ENCODE results near the gene EXOSC5. TPM values are rescaled to one million over a fixed set of nuclear protein-coding genes. Genes with fewer than 3 reads are reported as not detected.
A peak's percentile ranks its signal among the peaks of the same experiment; 100 is the strongest.

EXOSC5 gene
- polyA plus RNA-seq, 1 experiment, result 7.8 TPM

- no peaks in the 10 kb centered on the region; the same call in 1 of the 2 replicates for H3K9me3 ChIP-seq (ENCODE audit: control insufficient read depth, insufficient read depth, low read length)
- DNase-seq (ENCODE audit: low read depth, low spot score), result no peak
- peaks cover 4% of the 10 kb centered on the region for H3K27me3 ChIP-seq (ENCODE audit: control insufficient read depth, insufficient read depth, low read length)
- ChIA-PET CTCF (interaction anchor here (0.5 kb wide), 1 partner anchor 9 kb away, joined by 4 read pairs; no protein-coding TSS in a partner anchor), POLR2A (no interaction called here)
- H3K27ac ChIP-seq (ENCODE audit: low read depth, low read length), result no peak overlapping the region
- no peak overlapping the region for H3K4me3 ChIP-seq (ENCODE audit: low read depth, low read length)
- no peak for TF ChIP-seq CTCF (IDR thresholded peaks at IDR 0.05; ENCODE audit: low read depth, low read length)
Measured at GRCh38 chr19:41441321-41441945, 44.3 kb upstream of the EXOSC5 start.

DNA sequence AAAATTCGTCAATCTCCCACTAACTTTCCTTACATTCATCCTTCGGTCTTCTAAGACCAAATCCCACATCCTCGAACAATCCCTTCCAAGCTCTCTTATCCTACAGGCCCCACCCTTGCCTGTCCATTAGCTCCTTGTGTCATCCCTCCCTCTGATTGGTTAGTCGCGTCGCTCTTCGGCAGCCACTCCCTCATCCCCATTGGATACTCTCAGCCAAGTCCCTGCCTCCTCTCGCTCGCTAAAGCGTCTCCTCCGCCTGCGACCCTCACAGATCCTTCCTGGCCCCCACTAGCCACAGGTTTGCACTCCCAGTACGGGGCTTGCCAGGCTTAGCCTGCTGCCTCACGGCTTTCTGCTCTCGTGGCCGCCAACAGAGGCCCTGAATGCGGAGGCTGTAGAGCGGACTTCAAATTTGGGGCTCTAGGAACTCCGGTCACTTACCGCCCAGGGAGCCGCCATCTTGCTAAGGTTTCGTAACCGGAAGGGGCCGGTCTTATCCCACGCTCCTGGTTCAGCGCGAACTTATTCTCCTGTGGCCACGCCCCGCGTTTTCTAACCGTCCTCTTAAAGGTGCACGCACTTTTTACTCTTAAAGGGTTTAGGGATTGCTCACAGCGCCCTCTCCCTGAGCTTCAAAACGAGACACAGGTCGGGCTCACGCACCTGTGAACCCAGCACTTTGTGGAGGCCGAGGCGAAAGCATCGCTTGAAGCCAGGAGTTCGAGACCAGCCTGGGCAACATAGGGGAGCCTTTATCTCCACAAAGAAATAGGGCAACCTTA is 42.5 kb upstream of the EXOSC5 start, which contains the start of gene DMAC2:
Gene DMAC2 (minus strand): TSS at position 472 of the 782 bp plus-strand sequence. CDS start 13 bp downstream, at position 459.
- H3K9me3 ChIP-seq (ENCODE audit: control insufficient read depth, insufficient read depth, low read length), result no peaks in the 10 kb centered on the region; the same call in 1 of the 2 replicates
- TF ChIP-seq CTCF (IDR thresholded peaks at IDR 0.05; ENCODE audit: low read depth, low read length), result peak; percentile 51
- peak; percentile 90 for DNase-seq (ENCODE audit: low read depth, low spot score)
- H3K4me3 ChIP-seq (ENCODE audit: low read depth, low read length), result peak within 1 kb of the TSS; percentile 99
- ChIA-PET POLR2A (interaction anchor here (0.5 to 1.0 kb wide), 8 partner anchors 9 to 1095 kb away, joined by 3 to 8 read pairs (median 4); partner anchors contain the start of genes B3GNT8, B9D2 and RPS19), CTCF (interaction anchor here (0.5 to 2.8 kb wide), 11 partner anchors 10 to 284 kb away, joined by 3 to 37 read pairs (median 4); no protein-coding TSS in a partner anchor)
- H3K27me3 ChIP-seq (ENCODE audit: control insufficient read depth, insufficient read depth, low read length), result peaks cover 4% of the 10 kb centered on the region
- peak within 1 kb of the TSS; percentile 92 for H3K27ac ChIP-seq (ENCODE audit: low read depth, low read length)

- no peak for DNase-seq (ENCODE audit: low read depth, low spot score)
- ChIA-PET CTCF (interaction anchor here (1.0 to 2.8 kb wide), 2 partner anchors 11 kb away, joined by 3 to 37 read pairs; no protein-coding TSS in a partner anchor), POLR2A (interaction anchor here (0.9 kb wide), 1 partner anchor 11 kb away, joined by 3 read pairs; the partner anchor contains the start of gene B3GNT8)
- Histone ChIP-seq H3K4me3 (ENCODE audit: low read depth, low read length) (no peak overlapping the region), H3K27ac (ENCODE audit: low read depth, low read length) (no peak overlapping the region), H3K27me3 (ENCODE audit: control insufficient read depth, insufficient read depth, low read length) (no peaks in the 10 kb centered on the region), H3K9me3 (ENCODE audit: control insufficient read depth, insufficient read depth, low read length) (no peaks in the 10 kb centered on the region; the same call in 1 of the 2 replicates)
- TF ChIP-seq CTCF (IDR thresholded peaks at IDR 0.05; ENCODE audit: low read depth, low read length), result no peak
Measured at GRCh38 chr19:41437944-41438574, 40.9 kb upstream of the EXOSC5 start.

- no peak for DNase-seq (ENCODE audit: low read depth, low spot score)
- ChIA-PET CTCF (interaction anchor here (0.7 to 1.2 kb wide), 3 partner anchors 12 to 128 kb away, joined by 3 read pairs; no protein-coding TSS in a partner anchor), POLR2A (no interaction called here)
Measured at GRCh38 chr19:41436674-41436951, 39.5 kb upstream of the EXOSC5 start.

More at GRCh38 chr19:41436674-41436951, 39.5 kb upstream of the EXOSC5 start:
- no peaks in the 10 kb centered on the region for H3K27me3 ChIP-seq (ENCODE audit: control insufficient read depth, insufficient read depth, low read length)
- H3K9me3 ChIP-seq (ENCODE audit: control insufficient read depth, insufficient read depth, low read length), result no peaks in the 10 kb centered on the region; the same call in 1 of the 2 replicates
- no peak overlapping the region for H3K27ac ChIP-seq (ENCODE audit: low read depth, low read length)
- H3K4me3 ChIP-seq (ENCODE audit: low read depth, low read length), result no peak overlapping the region
- no peak for TF ChIP-seq CTCF (IDR thresholded peaks at IDR 0.05; ENCODE audit: low read depth, low read length)
